GM19395 (cell line): ENCODE results near the gene MR1.
A peak's percentile ranks its signal among the peaks of the same experiment; 100 is the strongest.
"Not testable (repeated sequence)": the region's sequence is repeated elsewhere in the genome, so short reads cannot be mapped to it uniquely, and the experiment has no call there.

Experiments
- ATAC-seq: cut with Tn5 transposase; IDR thresholded peaks from one replicate; pipeline ENCODE4 v1.9.1; 2021; ENCODE audit warnings: mild to moderate bottlenecking, moderate library complexity; ENCODE audit not compliant: unreplicated experiment

The MR1 gene

GRCh38 chr1:181028615-181029014 is 5.2 kb upstream of the MR1 start:
- ATAC-seq, result no peak

GRCh38 chr1:181032535-181032934 is 1.2 kb upstream of the MR1 start:
- ATAC-seq, result no peak

GRCh38 chr1:181033128-181033798 is 520 bp upstream of the MR1 start:
- peak; percentile 44 for ATAC-seq

DNA sequence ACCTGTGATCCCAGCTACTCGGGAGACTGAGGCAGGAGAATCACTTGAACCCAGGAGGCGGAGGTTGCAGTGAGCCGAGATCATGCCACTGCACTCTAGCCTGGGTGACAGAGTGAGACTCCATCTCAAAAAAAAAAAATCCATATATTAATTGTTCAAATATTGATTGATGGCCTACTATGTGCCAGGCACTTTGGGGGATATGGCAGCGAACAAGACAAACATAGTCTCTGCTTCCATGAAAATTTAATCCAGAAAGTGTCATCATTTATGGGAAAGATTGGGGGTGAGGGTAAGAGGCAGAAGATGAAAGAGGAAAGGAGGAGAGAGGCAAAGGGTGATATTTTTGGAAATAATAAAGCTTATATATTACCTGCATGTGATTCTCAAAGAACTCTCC is 1.4 kb downstream of the MR1 start:
- not testable (repeated sequence) for ATAC-seq

DNA sequence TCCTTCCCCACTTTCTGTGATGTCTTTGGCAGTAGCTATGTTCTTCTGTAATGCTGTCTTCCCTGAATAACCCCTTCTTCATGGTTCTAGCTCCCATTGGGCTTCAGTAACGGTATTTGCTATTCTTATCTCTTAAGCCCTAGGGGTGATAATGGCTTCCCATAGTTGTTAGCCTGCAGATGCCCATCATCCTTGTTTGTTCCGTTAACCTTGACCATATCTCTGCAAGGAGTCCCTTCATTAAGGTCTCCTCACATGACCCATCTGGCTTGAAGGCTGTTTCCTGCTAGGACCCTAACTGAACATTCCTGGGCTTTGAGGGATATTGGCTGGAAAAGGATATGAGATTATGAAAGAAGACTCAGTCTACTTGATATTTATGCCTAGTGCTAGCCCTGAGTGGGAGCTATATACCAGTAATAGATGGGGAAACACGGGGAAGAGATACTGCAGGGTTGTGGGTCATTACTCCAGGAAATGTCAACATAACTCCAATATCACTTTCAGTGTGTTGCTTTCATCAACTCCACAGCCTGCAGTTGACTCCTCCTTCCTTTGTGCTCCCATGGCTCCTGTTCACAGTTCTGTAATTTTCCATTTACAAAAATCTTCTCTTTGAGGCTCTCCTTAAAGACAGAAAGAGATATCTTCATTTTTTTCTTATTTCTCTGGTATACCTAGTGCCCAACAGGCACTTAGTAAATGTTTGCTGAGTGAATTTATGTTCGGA is 2.5 kb downstream of the MR1 start:
- no peak for ATAC-seq

- ATAC-seq, result no peak
These were observed 3.6 kb downstream of the MR1 start for GRCh38 chr1:181037386-181037785.

DNA sequence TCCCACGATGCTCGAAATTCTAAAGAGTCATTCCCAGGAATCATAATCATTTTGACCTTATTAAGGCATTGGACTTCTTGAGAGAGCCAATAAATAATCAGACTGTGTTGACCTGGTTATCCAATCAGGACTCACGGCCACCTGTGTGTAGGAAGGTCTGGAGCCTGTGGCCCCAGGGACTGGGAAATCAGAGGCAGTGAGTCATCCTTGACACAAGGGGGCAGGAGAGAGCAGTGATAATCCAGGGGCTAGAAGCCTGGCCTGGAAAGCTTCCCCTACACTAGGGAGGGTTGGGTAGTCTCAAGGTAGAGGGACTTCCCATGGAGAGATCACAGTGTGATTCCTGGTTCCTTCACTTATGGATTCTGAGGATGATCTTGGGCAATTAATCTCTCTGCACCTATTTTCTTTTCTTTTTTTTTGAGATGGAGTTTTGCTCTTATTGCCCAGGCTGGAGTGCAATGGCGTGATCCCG is 4.7 kb downstream of the MR1 start:
- peak; percentile 46 for ATAC-seq

GRCh38 chr1:181040284-181040865 is 6.6 kb downstream of the MR1 start:
- ATAC-seq, result no peak

DNA sequence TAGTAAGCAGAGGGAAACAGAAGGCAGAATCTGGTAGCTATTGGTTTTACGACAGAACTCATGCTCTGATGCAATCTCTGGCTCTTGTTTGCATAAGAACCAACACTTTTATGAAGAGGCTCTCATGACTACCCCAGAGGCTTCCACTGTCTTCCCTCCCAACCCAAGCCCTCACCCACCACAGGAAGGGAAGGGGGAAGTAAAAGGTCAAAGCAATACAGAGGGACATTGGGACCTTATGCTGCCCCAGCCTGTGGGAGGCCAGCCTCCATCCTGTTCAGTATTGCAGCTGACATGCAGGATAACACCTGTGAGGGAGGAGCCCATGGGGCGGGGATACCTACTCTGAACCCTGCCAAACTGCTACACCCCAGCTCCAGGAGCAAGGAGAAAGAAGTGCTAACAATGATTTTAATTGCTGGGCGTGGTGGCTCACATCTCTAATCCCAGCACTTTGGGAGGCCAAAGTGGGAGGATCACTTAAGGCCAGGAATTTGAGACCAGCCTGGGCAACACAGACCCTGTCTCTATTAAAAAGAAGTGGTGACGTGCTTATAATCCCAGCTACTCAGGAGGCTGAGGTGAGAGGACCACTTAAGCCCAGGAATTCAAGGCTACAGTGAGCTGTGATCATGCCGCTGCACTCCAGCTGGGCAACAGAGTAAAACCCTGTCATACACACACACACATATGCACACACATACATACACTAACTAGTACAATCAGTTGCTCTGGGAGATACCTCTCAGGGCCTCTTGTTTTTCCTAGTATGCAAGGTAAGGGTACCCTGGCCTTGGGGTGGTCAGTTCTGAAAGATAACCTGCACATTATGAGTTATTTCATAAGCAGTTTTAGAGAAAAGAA is 9.5 kb downstream of the MR1 start:
- ATAC-seq, result no peak

DNA sequence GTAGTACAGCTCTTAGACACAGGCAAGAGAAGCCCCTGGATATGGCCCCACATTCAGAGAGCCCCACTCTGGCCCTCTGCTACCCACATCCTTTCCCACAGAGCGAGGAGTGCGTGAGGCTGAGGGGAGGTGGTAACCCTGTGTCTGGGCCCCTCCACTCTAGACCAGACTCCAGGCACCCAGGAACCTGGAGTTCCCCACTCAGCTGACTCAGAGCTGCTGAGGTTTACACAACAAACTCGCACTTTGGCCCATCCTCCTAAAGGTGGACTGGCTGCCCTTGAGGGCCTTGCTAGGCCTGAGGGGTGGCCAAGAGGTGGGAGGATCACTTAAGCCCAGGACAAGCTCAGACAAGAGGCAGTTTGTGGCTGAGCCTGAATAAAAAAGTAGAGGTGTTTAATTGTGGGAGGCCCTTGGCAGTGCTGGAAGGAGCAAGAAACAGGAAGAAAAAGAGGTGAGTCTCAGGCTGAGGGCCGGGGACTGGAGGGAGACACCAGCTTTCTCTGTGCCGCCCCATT is 10.7 kb downstream of the MR1 start:
- peak; percentile 83 for ATAC-seq

DNA sequence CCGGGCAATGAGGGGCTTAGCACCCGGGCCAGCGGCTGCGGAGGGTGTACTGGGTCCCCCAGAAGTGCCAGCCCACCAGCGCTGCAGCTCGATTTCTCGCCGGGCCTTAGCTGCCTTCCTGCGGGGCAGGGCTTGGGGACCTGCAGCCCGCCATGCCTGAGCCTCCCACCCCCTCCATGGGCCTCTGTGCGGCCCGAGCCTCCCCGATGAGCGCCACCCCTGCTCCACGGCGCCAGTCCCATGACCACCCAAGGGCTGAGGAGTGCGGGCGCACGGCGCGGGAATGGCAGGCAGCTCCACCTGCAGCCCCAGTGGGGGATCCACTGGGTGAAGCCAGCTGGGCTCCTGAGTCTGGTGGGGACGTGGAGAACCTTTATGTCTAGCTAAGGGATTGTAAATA is 12.2 kb downstream of the MR1 start:
- ATAC-seq, result not testable (repeated sequence)

DNA sequence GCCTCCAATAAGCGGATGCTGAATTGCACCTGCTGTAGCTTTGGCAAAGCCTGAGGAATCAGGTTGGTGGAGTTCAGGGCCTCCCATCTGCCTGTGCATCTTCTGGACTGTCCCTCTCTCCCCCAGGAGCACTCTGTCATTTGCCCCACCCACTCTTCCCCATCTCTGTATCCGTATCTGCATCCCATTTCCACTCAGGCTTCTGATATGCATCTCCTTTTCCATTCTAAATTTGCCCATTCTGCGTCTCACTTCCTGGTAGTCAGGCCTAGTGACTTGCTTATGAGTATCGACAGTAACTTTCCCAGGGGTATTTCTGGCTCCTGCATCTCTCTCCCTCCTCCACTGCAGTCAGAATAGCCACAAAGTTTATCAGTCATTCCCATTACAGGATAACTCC is 15.6 kb downstream of the MR1 start:
- ATAC-seq, result no peak

- ATAC-seq, result no peak
These were observed 17.1 kb downstream of the MR1 start for GRCh38 chr1:181050922-181051321.

- ATAC-seq, result no peak
These were observed 22.8 kb downstream of the MR1 start for GRCh38 chr1:181056560-181056959.

DNA sequence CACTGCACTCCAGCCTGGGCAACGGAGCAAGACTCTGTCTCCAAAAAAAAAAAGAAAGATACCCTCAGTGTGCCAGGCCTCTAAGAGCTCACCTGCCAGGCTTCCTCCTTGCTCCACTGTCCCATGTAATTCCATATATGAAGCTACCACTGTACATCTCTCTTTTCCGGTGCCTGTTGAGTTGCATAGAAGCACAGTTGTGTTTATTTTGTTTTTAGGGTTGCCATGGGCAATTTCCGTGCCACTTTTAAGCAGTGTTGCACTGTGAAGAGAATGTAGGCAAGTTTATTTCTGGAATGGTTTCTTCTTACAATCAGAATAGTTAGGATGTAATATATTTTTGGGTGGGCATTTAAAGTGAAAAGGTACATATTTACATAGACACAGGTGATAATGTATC is 23.3 kb downstream of the MR1 start:
- ATAC-seq, result no peak

- ATAC-seq, result no peak
These were observed 25.7 kb downstream of the MR1 start for GRCh38 chr1:181059435-181059834.

DNA sequence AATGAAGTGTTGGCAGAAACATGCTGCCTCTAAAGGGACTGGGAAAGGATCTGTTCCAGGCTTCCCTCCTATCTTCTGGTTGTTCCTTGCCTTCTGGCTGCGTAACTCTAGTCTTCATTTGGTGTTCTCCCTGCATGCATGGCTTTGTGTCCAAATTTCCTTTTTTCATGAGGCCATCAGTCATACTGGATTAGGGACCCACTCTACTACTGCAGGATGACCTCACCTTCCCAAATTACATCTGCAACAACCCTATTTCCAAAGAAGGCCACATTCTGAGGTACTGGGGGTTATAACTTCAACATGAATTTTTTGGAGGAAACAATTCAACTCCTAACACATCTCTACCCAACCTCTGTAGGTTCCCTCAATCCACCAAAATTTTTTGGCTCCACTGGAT is 26.3 kb downstream of the MR1 start:
- ATAC-seq, result no peak

DNA sequence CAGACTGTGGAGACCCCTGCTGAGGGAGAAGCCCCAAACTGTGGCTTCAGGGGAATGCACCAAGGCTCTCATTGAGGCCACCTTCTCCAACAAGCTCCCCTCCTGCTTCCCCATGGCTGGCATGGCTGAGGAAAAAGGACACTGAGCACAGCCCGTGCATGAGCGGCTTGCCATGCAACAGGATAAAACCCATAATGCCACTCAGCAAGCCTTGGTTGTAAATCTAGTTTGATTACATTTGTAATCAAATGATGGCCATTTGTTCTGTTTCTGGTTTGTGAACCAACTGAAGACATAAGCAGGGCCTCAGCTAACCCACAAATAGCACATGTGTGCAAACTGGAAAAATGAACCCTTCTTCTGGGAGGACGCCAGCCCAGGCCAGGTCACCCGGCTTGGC is 27.2 kb downstream of the MR1 start:
- ATAC-seq, result not testable (repeated sequence)

DNA sequence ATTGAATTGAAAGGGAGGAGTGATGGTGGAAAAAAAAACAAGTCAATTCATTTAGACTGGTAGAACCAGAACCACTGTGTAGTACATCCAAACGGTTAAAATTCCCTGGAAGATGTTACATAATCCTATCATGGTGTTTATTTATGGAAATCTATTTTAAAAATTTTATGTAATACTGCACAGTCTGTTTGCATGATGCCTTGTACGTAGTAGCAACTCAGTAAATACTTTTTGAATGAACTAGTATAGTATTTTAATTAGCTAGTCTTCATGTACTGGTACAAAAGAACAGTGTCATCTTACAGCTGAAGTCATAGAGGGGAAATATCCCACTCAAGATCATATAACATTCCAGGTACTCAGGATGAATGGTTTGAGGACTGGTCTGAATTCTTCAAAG is 27.7 kb downstream of the MR1 start:
- no peak for ATAC-seq

- peak; percentile 80 for ATAC-seq
These were observed 28.4 kb downstream of the MR1 start for GRCh38 chr1:181061891-181062835.
